ENCODE measurements around the gene PRIMPOL.
"Not testable (repeated sequence)": the region's sequence is repeated elsewhere in the genome, so short reads cannot be mapped to it uniquely, and the experiment has no call there.

PRIMPOL gene

GRCh38 chr4:184721254-184721653 lies 71.7 kb downstream of the PRIMPOL start:
- DNase-seq: no peak

GRCh38 chr4:184722798-184723197 lies 73.3 kb downstream of the PRIMPOL start:
- DNase-seq: no peak

- DNase-seq: no peak
Measured at GRCh38 chr4:184727430-184727829, 77.9 kb downstream of the PRIMPOL start.

GRCh38 chr4:184728858-184729257 lies 79.3 kb downstream of the PRIMPOL start:
- no peak for DNase-seq

- no peak for DNase-seq
Measured at GRCh38 chr4:184729946-184730345, 80.4 kb downstream of the PRIMPOL start.

- DNase-seq: no peak
Measured at GRCh38 chr4:184731056-184731455, 81.5 kb downstream of the PRIMPOL start.

- no peak for DNase-seq
Measured at GRCh38 chr4:184732126-184732525, 82.6 kb downstream of the PRIMPOL start.

GRCh38 chr4:184733654-184734524 lies 84.4 kb downstream of the PRIMPOL start, which contains the start of gene CENPU:
CENPU (minus strand) TSS chr4:184734096; CDS start chr4:184734062, 34 bp downstream.
- DNase-seq: peak; percentile 90

GRCh38 chr4:184734758-184735157 lies 85.2 kb downstream of the PRIMPOL start:
- DNase-seq: no peak

- DNase-seq: peak; percentile 0
Measured at GRCh38 chr4:184739575-184739974, 90.0 kb downstream of the PRIMPOL start.

- no peak for DNase-seq
Measured at GRCh38 chr4:184740980-184741391, 91.4 kb downstream of the PRIMPOL start.

- DNase-seq: not testable (repeated sequence)
Measured at GRCh38 chr4:184741651-184742050, 92.1 kb downstream of the PRIMPOL start.

- no peak for DNase-seq
Measured at GRCh38 chr4:184743650-184744049, 94.1 kb downstream of the PRIMPOL start.

- no peak for DNase-seq
Measured at GRCh38 chr4:184744236-184744635, 94.7 kb downstream of the PRIMPOL start.

Measured in SIG-M5 (cell line).